Fibroblast of mammary gland (primary cell): ENCODE measurements around the gene RCOR3.

Source experiments
- DNase-seq: peaks from one replicate; pipeline ENCODE4 v3.0.0-alpha.2; 2010; ENCODE audit warnings: low read depth
- H3K4me3 ChIP-seq: 2 replicates; pipeline ENCODE4 v1.5.1; 2011; ENCODE audit warnings: low read depth, mild to moderate bottlenecking, low read length, moderate library complexity; ENCODE audit not compliant: control insufficient read depth
- CTCF ChIP-seq: conservative IDR thresholded peaks from 2 replicates; pipeline ENCODE4 v1.5.1; 2011; ENCODE audit warnings: low read depth, low read length, inconsistent platforms; ENCODE audit not compliant: control insufficient read depth, insufficient read depth

The RCOR3 gene

GRCh38 chr1:211340622-211341507 is 81.7 kb downstream of the RCOR3 start:
- DNase-seq, result no peak
- H3K4me3 ChIP-seq, result no peak overlapping the region
- no peak for TF ChIP-seq CTCF

GRCh38 chr1:211341999-211342398 is 82.8 kb downstream of the RCOR3 start:
- no peak for TF ChIP-seq CTCF
- DNase-seq, result no peak
- H3K4me3 ChIP-seq, result no peak overlapping the region

GRCh38 chr1:211343607-211344006 is 84.4 kb downstream of the RCOR3 start:
- no peak for DNase-seq
- no peak overlapping the region for H3K4me3 ChIP-seq
- no peak for TF ChIP-seq CTCF

GRCh38 chr1:211344152-211344618 is 85.0 kb downstream of the RCOR3 start:
- no peak for DNase-seq
- no peak for TF ChIP-seq CTCF
- no peak overlapping the region for H3K4me3 ChIP-seq

- no peak for DNase-seq
- no peak for TF ChIP-seq CTCF
- no peak overlapping the region for H3K4me3 ChIP-seq
These were observed 86.6 kb downstream of the RCOR3 start for GRCh38 chr1:211345719-211346118.

- DNase-seq, result no peak
- no peak for TF ChIP-seq CTCF
- H3K4me3 ChIP-seq, result no peak overlapping the region
These were observed 88.1 kb downstream of the RCOR3 start for GRCh38 chr1:211347077-211347844.
